AG10803 (cell line): ENCODE results near the gene CCNK.

Experiments used
- DNase-seq: peaks from one replicate; pipeline ENCODE4 v3.0.0; 2010; ENCODE audit warnings: low read depth
- H3K4me3 ChIP-seq: 2 replicates; pipeline ENCODE4 v1.5.1; 2011; ENCODE audit warnings: mild to moderate bottlenecking, low read length, control low read depth
- TF ChIP-seq, protein P1 (sequence below): conservative IDR thresholded peaks from 2 replicates; pipeline ENCODE4 v1.5.1; 2011; ENCODE audit warnings: mild to moderate bottlenecking, low read length, control low read depth, inconsistent platforms

CCNK gene

DNA sequence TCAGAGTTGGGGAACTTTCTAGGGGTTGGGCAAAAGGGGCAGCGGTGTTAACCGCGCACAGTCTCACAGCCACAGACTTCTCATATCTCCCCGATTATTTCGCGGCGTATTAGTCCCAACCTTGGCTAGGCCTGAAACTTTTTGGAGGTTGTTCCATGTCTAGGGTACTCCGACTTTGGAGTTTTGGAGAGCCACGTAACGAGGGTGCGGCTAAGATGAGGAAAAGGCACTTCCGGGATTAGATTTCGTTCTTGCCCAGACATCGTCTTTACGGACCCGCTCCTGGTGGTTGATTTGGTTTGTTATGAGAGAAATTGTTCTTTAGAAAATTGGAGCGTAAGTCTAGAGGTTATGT is 513 bp downstream of the CCNK start:
- H3K4me3 ChIP-seq, result peak overlapping the region; percentile 96
- peak; percentile 46 for DNase-seq
- TF ChIP-seq, protein P1, sequence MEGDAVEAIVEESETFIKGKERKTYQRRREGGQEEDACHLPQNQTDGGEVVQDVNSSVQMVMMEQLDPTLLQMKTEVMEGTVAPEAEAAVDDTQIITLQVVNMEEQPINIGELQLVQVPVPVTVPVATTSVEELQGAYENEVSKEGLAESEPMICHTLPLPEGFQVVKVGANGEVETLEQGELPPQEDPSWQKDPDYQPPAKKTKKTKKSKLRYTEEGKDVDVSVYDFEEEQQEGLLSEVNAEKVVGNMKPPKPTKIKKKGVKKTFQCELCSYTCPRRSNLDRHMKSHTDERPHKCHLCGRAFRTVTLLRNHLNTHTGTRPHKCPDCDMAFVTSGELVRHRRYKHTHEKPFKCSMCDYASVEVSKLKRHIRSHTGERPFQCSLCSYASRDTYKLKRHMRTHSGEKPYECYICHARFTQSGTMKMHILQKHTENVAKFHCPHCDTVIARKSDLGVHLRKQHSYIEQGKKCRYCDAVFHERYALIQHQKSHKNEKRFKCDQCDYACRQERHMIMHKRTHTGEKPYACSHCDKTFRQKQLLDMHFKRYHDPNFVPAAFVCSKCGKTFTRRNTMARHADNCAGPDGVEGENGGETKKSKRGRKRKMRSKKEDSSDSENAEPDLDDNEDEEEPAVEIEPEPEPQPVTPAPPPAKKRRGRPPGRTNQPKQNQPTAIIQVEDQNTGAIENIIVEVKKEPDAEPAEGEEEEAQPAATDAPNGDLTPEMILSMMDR, result peak; percentile 8; the same call in 1 of the 2 replicates

DNA sequence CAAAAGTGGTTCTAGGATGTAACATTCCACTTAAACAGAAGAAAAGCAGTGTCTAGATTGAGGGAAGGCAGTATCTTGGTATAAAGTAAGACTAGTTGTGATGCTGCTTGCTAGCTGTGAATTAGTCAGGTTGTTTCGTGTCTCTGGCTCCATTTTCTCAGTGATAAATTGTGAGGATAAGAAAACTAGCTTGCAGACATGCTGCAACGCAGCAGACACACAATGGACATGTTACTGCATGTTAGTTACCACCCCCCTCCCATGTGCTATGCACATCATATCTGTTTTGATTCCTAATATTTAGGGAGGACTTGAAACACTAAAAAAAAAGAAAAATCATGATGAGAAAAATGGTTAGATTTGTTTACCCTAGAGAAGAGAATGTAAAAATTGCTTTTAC is 2.9 kb downstream of the CCNK start:
- H3K4me3 ChIP-seq, result no peak overlapping the region
- TF ChIP-seq, protein P1, result no peak
- no peak for DNase-seq

DNA sequence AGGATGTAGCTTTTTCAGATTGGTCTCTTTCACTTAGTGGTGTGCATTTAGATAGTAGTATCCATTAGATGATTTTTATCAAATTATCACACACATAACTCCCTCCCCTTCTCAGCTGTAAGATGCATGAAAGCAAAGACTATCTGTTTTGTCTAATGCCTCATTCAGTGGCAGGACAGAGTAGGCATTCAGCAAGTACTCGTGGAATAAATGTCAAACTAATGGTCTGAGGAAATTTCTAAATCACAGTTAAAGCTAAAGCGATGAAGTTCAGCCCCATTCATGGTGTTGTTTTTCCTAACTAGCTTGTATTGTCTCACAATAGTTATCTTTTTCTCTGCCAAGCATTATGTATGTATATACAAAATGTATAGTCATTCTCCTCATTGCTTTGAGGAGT is 16.1 kb downstream of the CCNK start:
- TF ChIP-seq, protein P1, result no peak
- H3K4me3 ChIP-seq, result no peak overlapping the region
- no peak for DNase-seq

DNA sequence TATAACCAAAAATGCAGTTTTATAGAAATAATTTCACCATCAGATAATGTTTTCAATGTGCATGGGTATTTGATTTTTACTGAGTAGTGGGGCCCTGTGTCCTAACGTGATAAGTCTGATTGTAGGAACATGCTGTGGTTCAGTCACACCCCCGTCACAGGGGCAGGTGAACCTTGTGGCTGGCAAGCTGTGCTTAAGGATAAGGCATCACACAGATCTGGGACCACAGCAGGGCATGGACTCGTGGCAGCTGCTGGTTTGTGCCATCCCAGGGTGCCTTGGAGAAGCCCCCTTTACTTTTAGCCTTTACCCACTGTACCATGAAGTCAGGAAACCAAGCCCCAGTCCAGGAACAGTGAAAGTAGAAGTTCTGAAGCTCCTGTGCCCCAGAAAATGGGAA is 16.7 kb downstream of the CCNK start:
- no peak overlapping the region for H3K4me3 ChIP-seq
- TF ChIP-seq, protein P1, result no peak
- DNase-seq, result no peak

DNA sequence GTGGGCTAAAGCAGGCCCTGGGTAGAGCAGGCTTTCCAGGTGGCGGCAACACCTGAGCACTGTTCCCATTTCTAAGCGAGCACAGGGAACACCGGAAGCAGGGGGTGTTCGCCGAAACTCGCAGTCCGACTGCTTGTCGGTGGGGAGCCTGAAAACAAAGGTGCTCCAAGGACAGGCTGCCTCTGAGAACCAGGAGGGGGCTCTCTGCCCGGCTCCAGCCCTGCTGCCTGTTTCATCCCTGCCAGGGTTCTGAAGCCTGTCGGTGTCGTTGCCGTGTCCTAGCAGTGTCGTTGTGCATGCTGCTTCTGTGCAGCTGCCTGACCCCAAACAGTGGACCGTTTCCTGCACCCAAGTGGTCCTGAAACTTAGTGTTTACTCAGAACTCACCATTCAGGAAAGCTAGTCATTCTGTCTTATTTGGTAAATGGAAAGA is 21.8 kb downstream of the CCNK start:
- no peak overlapping the region for H3K4me3 ChIP-seq
- no peak for DNase-seq
- TF ChIP-seq, protein P1, result no peak

DNA sequence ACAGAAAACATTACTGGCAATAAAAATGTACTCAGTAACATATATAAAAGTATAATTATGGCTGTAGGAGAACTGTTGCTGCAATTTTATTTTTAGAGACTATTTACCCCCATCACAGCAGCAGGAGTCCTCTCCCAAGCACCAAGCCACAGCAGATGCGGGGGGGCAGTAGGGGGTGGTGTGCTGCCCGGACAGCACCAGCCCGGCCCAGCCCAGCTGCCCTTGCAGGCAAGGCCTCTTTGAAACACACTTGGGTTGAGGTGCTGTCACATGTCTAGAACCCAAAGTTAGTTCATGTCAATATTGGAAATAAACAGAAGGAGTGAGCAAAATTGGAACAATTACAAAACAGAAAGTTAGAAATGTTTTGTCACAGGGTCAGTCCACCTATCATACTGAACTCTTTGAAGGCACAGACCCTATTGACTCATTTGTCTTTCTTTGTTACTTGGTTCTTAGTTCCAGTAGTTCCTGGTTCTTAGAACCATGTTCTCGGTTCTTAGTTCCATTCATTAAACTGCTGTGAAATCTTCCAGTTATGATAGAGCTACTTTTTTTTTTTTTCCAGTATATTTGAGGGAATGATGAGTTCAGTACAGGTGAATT is 22.7 kb downstream of the CCNK start:
- TF ChIP-seq, protein P1, result no peak

DNA sequence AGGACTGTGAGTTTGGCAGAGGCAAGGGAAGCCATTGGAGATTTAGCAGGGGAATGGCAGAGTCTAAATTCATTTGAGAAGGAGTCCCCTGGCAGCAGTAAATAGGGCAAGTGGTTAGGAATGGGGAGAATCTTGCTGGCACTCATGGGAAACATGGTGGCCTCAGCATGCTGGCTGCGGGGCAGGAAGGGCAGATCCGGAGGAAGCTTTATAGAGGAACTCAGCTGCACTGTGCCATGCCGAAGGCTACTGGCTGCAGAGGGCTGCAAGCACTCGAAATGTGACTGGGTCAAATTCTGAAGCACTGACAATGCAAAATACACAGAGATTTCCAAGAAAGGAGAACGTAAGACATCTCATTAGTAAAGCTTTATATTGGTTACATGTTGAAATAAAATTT is 23.9 kb downstream of the CCNK start:
- H3K4me3 ChIP-seq, result no peak overlapping the region
- no peak for DNase-seq
- TF ChIP-seq, protein P1, result no peak

More for the DNA sequence above, 22.7 kb downstream of the CCNK start:
- DNase-seq, result no peak
- H3K4me3 ChIP-seq, result no peak overlapping the region
